ENCODE measurements around the gene NMUR1.
A peak's percentile ranks its signal among the peaks of the same experiment; 100 is the strongest.

The NMUR1 gene

DNA sequence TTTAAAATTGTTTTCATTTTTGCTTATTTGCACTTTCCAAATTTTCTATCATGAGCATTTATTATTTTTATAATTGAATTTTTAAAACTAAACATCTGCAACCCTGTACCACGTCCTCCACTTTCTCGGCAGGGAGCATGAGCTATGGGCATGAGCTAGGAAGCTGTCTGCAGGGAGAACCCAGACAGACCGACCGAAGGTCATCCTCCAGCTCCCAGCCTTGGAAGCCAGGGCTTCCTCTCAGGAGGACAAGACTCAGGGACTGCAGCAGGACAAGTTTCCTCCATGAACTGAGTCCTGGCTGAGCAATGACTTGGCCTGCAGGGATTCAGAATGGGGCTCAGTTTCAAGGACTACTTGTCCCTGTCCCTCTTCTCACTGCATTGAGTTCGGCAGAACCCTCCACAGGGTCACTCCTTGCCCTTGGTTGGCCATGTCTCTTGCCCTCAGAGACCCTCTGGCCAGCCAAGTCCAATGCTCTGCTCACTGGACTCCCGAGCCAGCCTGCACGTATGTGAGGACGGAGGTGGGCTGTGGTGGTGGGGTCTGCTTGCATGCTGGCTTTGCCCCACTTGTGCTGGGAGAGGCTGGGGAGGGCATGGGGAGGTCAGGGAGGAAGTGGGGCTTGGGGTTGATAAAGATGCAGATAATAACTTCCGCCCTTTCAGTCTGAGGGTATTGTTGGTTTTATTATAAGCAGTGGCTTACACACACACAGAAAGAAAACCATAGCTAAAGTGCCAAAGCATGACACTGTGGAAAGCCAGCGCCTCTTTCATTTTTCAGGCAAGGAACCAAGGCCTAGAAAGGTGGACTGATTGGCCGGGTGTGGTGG is 6.6 kb downstream of the NMUR1 start:
- Mint-ChIP-seq H3K4me3 (peak overlapping the region; percentile 48), H3K27ac (peak overlapping the region; percentile 75), H3K36me3 (peaks cover 7% of the 10 kb centered on the region), H3K9me3 (no peaks in the 10 kb centered on the region), H3K4me1 (peaks cover 71% of the 10 kb centered on the region)
- DNase-seq (ENCODE audit: low spot score in 2 of 2) (peak in 1 of 2 donors; percentile 63), ATAC-seq (peak; percentile 79)

- H3K27ac Mint-ChIP-seq = peak overlapping the region; percentile 40
- DNase-seq (ENCODE audit: low spot score in 2 of 2) = no peak
- peaks cover 7% of the 10 kb centered on the region for H3K36me3 Mint-ChIP-seq
- H3K9me3 Mint-ChIP-seq = no peaks in the 10 kb centered on the region
- no peak for ATAC-seq
- no peak overlapping the region for H3K4me3 Mint-ChIP-seq
- peaks cover 60% of the 10 kb centered on the region for H3K4me1 Mint-ChIP-seq
Measured at GRCh38 chr2:231522418-231523180, 7.6 kb downstream of the NMUR1 start.

DNA sequence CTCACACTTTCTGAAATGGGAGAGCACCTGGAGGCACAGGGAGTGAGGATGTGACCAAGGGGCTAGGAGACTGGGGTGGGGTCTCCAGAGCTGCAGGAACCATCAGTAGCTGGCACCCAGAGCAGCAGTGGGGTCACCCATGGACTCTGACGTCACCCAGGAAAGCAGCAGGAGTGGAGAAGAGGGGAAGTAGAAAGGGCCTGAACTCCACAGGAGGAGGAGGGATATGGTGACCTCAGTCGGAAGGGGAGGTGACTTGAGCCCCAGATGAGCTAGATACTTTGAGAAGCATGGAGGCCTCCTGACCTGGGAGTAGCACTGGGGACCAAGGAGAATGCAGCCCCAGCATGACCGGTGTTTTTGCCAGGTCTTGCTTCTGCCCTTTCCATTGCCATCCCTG is 8.8 kb downstream of the NMUR1 start:
- Mint-ChIP-seq H3K4me3 (no peak overlapping the region), H3K36me3 (peaks cover 7% of the 10 kb centered on the region), H3K9me3 (no peaks in the 10 kb centered on the region), H3K4me1 (peaks cover 53% of the 10 kb centered on the region), H3K27ac (peak overlapping the region; percentile 5)
- ATAC-seq (no peak), DNase-seq (ENCODE audit: low spot score in 2 of 2) (no peak)

GRCh38 chr2:231519975-231520555 is 10.2 kb downstream of the NMUR1 start:
- H3K9me3 Mint-ChIP-seq = no peaks in the 10 kb centered on the region
- peak overlapping the region; percentile 81 for H3K27ac Mint-ChIP-seq
- DNase-seq (ENCODE audit: low spot score in 2 of 2) = no peak
- no peaks in the 10 kb centered on the region for H3K36me3 Mint-ChIP-seq
- H3K4me3 Mint-ChIP-seq = no peak overlapping the region
- no peak for ATAC-seq
- H3K4me1 Mint-ChIP-seq = peaks cover 40% of the 10 kb centered on the region

DNA sequence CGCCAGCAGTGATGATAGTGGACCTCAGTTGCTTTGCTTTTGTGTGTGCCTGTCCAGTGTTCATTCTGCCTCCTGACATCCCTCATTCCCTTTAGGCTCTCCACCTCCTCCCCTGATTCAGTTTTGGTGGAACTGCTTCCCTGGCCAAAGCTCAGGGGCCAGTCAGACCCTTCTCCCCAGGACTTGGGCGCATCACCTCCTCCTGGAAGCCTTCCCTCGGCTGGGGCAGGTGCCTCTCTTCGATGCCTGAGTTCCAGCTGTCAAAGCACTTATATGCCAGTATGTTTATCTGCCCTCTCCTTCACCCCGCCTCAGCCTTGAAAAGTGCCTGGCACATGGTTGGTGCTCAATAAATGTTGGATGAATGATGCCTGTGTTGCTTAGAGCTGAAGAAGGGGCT is 11.5 kb downstream of the NMUR1 start:
- Mint-ChIP-seq H3K36me3 (peaks cover 7% of the 10 kb centered on the region), H3K4me3 (no peak overlapping the region), H3K4me1 (peaks cover 40% of the 10 kb centered on the region), H3K27ac (no peak overlapping the region), H3K9me3 (no peaks in the 10 kb centered on the region)
- no peak for ATAC-seq
- no peak for DNase-seq (ENCODE audit: low spot score in 2 of 2)

DNA sequence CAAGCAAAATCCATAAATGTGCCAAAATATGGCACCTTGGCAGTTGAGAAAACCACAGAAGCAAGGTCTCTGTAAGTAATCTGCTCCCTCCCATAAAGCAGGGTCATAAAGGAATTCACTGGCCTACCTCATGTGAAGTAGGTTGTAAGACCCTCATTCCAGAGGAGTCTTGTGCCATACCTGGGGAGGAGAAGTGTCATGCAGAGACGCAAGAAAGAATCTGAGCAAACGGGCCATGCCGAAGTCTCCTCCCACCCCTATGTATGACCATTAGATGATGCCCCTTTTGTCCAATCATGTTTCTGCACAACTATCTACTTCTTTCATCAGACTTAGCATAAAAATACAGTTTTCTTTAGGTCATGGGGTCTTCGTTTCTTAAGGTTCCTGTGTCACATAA is 14.6 kb downstream of the NMUR1 start:
- ATAC-seq = no peak
- peaks cover 7% of the 10 kb centered on the region for H3K36me3 Mint-ChIP-seq
- peaks cover 15% of the 10 kb centered on the region for H3K4me1 Mint-ChIP-seq
- no peaks in the 10 kb centered on the region for H3K9me3 Mint-ChIP-seq
- H3K27ac Mint-ChIP-seq = no peak overlapping the region
- DNase-seq (ENCODE audit: low spot score in 2 of 2) = no peak
- H3K4me3 Mint-ChIP-seq = no peak overlapping the region

GRCh38 chr2:231514951-231515297 is 15.3 kb downstream of the NMUR1 start:
- no peak for DNase-seq (ENCODE audit: low spot score in 2 of 2)
- no peak for ATAC-seq
- Mint-ChIP-seq H3K9me3 (no peaks in the 10 kb centered on the region), H3K27ac (peak overlapping the region; percentile 98), H3K4me1 (peaks cover 14% of the 10 kb centered on the region), H3K4me3 (peak overlapping the region; percentile 89), H3K36me3 (peaks cover 7% of the 10 kb centered on the region)

GRCh38 chr2:231514225-231514950 is 15.9 kb downstream of the NMUR1 start:
- Mint-ChIP-seq H3K27ac (peak overlapping the region; percentile 98), H3K4me1 (peaks cover 14% of the 10 kb centered on the region), H3K4me3 (peak overlapping the region; percentile 89), H3K9me3 (no peaks in the 10 kb centered on the region), H3K36me3 (peaks cover 7% of the 10 kb centered on the region)
- DNase-seq (ENCODE audit: low spot score in 2 of 2) (peak; percentile 95 to 97), ATAC-seq (peak; percentile 100)

GRCh38 chr2:231513746-231514224 is 16.5 kb downstream of the NMUR1 start:
- no peak for ATAC-seq
- H3K9me3 Mint-ChIP-seq = no peaks in the 10 kb centered on the region
- H3K27ac Mint-ChIP-seq = peak overlapping the region; percentile 98
- H3K36me3 Mint-ChIP-seq = peaks cover 7% of the 10 kb centered on the region
- peaks cover 14% of the 10 kb centered on the region for H3K4me1 Mint-ChIP-seq
- peak overlapping the region; percentile 89 for H3K4me3 Mint-ChIP-seq
- no peak for DNase-seq (ENCODE audit: low spot score in 2 of 2)

DNA sequence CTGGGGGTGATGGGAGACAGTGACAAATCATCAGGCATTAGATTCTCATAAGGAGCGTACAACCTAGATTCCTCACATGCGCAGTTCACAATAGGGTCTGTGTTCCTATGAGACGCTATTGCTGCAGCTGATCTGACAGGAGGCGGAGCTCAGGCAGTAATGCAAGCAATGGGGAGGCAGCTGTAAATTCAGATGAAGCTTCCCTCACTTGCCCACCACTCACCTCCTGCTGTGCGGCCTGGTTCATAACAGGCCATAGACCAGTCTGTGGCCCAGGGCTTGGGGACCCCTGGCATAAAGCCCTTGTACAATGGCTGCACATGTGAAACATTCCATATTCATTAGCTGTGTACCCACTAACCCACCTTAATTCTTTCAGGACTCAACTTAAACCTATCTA is 18.0 kb downstream of the NMUR1 start:
- H3K27ac Mint-ChIP-seq = no peak overlapping the region
- peaks cover 7% of the 10 kb centered on the region for H3K36me3 Mint-ChIP-seq
- H3K9me3 Mint-ChIP-seq = no peaks in the 10 kb centered on the region
- peaks cover 14% of the 10 kb centered on the region for H3K4me1 Mint-ChIP-seq
- no peak overlapping the region for H3K4me3 Mint-ChIP-seq
- no peak for ATAC-seq
- DNase-seq (ENCODE audit: low spot score in 2 of 2) = no peak

DNA sequence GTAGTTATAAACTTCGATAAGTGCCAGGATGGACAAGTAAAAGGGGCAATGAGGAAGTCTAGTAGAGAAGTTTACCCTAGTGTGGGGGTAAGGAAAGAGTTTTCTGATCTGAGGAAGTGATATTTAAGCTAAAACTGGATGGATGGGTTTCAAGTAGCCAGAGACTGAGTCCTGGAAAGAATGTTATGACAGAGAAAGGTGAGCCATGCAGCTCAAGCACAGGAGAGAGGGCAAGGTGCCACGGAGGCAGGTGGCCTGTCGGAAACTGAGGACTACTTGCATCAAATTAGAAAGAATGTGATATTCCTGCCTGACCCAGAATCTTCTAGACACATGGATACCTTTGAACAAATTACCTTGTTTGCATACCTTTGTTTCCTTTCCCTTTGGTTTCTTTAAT is 26.5 kb downstream of the NMUR1 start:
- Mint-ChIP-seq H3K36me3 (no peaks in the 10 kb centered on the region), H3K27ac (peak overlapping the region; percentile 7), H3K4me3 (no peak overlapping the region), H3K9me3 (no peaks in the 10 kb centered on the region), H3K4me1 (no peaks in the 10 kb centered on the region)
- DNase-seq (ENCODE audit: low spot score in 2 of 2) (no peak), ATAC-seq (no peak)

GRCh38 chr2:231502596-231502995 is 27.6 kb downstream of the NMUR1 start:
- ATAC-seq = no peak
- H3K4me3 Mint-ChIP-seq = no peak overlapping the region
- no peak overlapping the region for H3K27ac Mint-ChIP-seq
- no peaks in the 10 kb centered on the region for H3K4me1 Mint-ChIP-seq
- no peaks in the 10 kb centered on the region for H3K36me3 Mint-ChIP-seq
- H3K9me3 Mint-ChIP-seq = no peaks in the 10 kb centered on the region
- DNase-seq (ENCODE audit: low spot score in 2 of 2) = no peak

DNA sequence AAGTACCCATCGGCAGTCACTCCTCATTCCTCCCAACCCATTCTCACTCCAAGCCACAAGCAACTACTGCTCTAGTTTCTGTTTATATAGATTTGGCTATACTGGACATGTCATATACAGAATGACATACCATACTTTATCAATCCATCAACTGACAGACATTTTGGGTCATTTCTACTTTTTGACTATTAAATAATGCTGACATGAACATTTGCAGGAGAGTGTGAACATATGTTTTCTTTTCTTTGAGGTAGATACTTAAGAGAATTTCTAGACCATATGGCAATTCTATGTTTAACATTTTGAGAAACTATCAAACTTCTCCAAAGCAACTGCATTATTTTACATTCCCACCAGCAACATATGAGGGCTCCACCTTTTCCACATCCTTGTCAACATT is 32.6 kb downstream of the NMUR1 start:
- H3K9me3 Mint-ChIP-seq = no peaks in the 10 kb centered on the region
- DNase-seq (ENCODE audit: low spot score in 2 of 2) = no peak
- no peak overlapping the region for H3K4me3 Mint-ChIP-seq
- ATAC-seq = no peak
- H3K27ac Mint-ChIP-seq = no peak overlapping the region
- no peaks in the 10 kb centered on the region for H3K36me3 Mint-ChIP-seq
- H3K4me1 Mint-ChIP-seq = no peaks in the 10 kb centered on the region

DNA sequence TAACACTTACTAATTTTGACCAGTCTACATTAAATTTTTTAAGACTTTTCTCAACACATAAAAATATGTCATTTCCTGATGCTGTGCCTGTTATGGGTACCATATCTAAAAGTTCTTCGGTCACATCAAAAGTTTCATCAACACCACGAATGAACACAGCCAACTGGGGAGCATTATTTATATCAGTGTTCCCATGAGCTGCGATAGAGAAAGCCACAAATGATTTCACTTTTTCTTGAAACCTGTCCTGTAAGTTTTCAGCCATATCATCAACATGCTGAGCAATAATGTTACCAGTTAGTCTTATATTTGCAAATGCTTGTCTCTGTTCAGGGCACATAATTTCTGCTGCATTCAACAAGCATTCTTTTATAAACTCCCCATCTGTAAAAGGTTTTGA is 35.6 kb downstream of the NMUR1 start:
- no peaks in the 10 kb centered on the region for H3K36me3 Mint-ChIP-seq
- H3K4me3 Mint-ChIP-seq = no peak overlapping the region
- no peaks in the 10 kb centered on the region for H3K4me1 Mint-ChIP-seq
- ATAC-seq (peak; percentile 51), DNase-seq (ENCODE audit: low spot score in 2 of 2) (no peak)
- no peak overlapping the region for H3K27ac Mint-ChIP-seq
- H3K9me3 Mint-ChIP-seq = no peaks in the 10 kb centered on the region

GRCh38 chr2:231490801-231491200 is 39.4 kb downstream of the NMUR1 start:
- Mint-ChIP-seq H3K27ac (no peak overlapping the region), H3K4me3 (no peak overlapping the region), H3K9me3 (no peaks in the 10 kb centered on the region), H3K36me3 (no peaks in the 10 kb centered on the region), H3K4me1 (no peaks in the 10 kb centered on the region)
- DNase-seq (ENCODE audit: low spot score in 2 of 2) (no peak), ATAC-seq (no peak)

All from stimulated activated effector memory CD8-positive, alpha-beta T cell treated with anti-CD3 and anti-CD28 coated beads, Interleukin-12 subunit alpha, Interleukin-12 subunit beta, amount 100 ng/mL, for 72 hours (primary cell).